H1 (cell line): ENCODE measurements around the gene PDK4. TPM values are rescaled to one million over a fixed set of nuclear protein-coding genes. Genes with fewer than 3 reads are reported as not detected.

Experiments
- ATF2 ChIP-seq: IDR thresholded peaks from 2 replicates; pipeline ENCODE4 v1.6.1; 2012; ENCODE audit warnings: low read length, inconsistent platforms
- BACH1 ChIP-seq: IDR thresholded peaks from 2 replicates; pipeline ENCODE4 v1.6.1; 2012; ENCODE audit warnings: low read length, improper control_type of control experiment
- CBX5 ChIP-seq: fragments of 300-800, 300-1000 bp; sonication (generic); IDR thresholded peaks from 2 replicates; pipeline ENCODE4 v1.7.1; 2016; ENCODE audit warnings: antibody characterized with exemption, low read length, low read depth
- CEBPB ChIP-seq: IDR thresholded peaks from 2 replicates; pipeline ENCODE4 v1.6.1; 2012; ENCODE audit warnings: low read depth, low read length
- CHD2 ChIP-seq: IDR thresholded peaks from 2 replicates; pipeline ENCODE4 v1.6.1; 2012; ENCODE audit warnings: low read length, improper control_type of control experiment
- CREB1 ChIP-seq: IDR thresholded peaks from 2 replicates; pipeline ENCODE4 v1.6.1; 2012; ENCODE audit warnings: inconsistent platforms
- E2F6 ChIP-seq: IDR thresholded peaks from 2 replicates; pipeline ENCODE4 v1.6.1; 2012; ENCODE audit warnings: inconsistent platforms
- GABPA ChIP-seq: IDR thresholded peaks from 2 replicates; pipeline ENCODE4 v1.6.1; 2011; ENCODE audit warnings: mild to moderate bottlenecking, low read length, moderate library complexity, borderline replicate concordance; ENCODE audit not compliant: insufficient read depth
- GTF2F1 ChIP-seq: IDR thresholded peaks from 2 replicates; pipeline ENCODE4 v1.6.1; 2012; ENCODE audit warnings: low read depth, low read length, improper control_type of control experiment, borderline replicate concordance
- KDM4A ChIP-seq: IDR thresholded peaks from one replicate; pipeline ENCODE4 v1.7.1; 2012; ENCODE audit warnings: low read depth, mild to moderate bottlenecking, moderate library complexity, low read length, inconsistent platforms; ENCODE audit not compliant: severe bottlenecking
- POU5F1 ChIP-seq: IDR thresholded peaks from 2 replicates; pipeline ENCODE4 v1.6.1; 2011; ENCODE audit warnings: low read depth, mild to moderate bottlenecking, low read length, moderate library complexity
- RAD21 ChIP-seq, 2 experiments: IDR thresholded peaks in 1 of 2; conservative IDR thresholded peaks in 1 of 2; 2 replicates each; pipeline ENCODE4 v1.6.1; 2011; ENCODE audit warnings: low read depth in 2 of 2, low read length in 2 of 2, improper control_type of control experiment in 1 of 2, inconsistent platforms in 1 of 2, mild to moderate bottlenecking in 1 of 2, moderate library complexity in 1 of 2
- RBBP5 ChIP-seq: IDR thresholded peaks from 2 replicates; pipeline ENCODE4 v1.7.1; 2012; ENCODE audit warnings: low read depth, mild to moderate bottlenecking, inconsistent platforms, low read length, moderate library complexity, borderline replicate concordance
- RFX5 ChIP-seq: IDR thresholded peaks from 2 replicates; pipeline ENCODE4 v1.6.1; 2011; ENCODE audit warnings: low read depth, low read length, improper control_type of control experiment, borderline replicate concordance
- SIN3A ChIP-seq, 2 experiments: IDR thresholded peaks in 1 of 2; conservative IDR thresholded peaks in 1 of 2; 2 replicates each; pipeline ENCODE4 v1.6.1; 2011 to 2012; ENCODE audit warnings: low read length in 2 of 2, improper control_type of control experiment in 1 of 2, low read depth in 1 of 2, mild to moderate bottlenecking in 1 of 2
- SUZ12 ChIP-seq: fragments of 200-600 bp; sonication (generic); IDR thresholded peaks from 2 replicates; pipeline ENCODE4 v1.6.1; 2012; ENCODE audit warnings: mild to moderate bottlenecking, inconsistent platforms, low read length, moderate library complexity, mixed read lengths
- USF2 ChIP-seq: IDR thresholded peaks from 2 replicates; pipeline ENCODE4 v1.6.1; 2011; ENCODE audit warnings: low read length, improper control_type of control experiment
- YY1 ChIP-seq: IDR thresholded peaks from 2 replicates; pipeline ENCODE4 v1.6.1; 2011; ENCODE audit warnings: low read depth, mild to moderate bottlenecking, low read length
- polyA plus RNA-seq, 7 experiments: library from polyadenylated mRNA; depleted of rRNA in 3 of 7; stranded (reverse) in 5 of 7; unstranded in 2 of 7; fragments of >200 nt in 5 of 7; fragments of 200-250 nt in 2 of 7; gene quantifications; 1 replicate in 5 of 7; 2 replicates in 1 of 7; 4 replicates in 1 of 7; pipeline versions ENCODE4 v1.2.1 to v1.2.3, GENCODE V29; 2011 to 2013; ENCODE audit warnings: missing spikeins in 2 of 7, mixed read lengths in 2 of 7
- total RNA-seq: library from RNA; stranded (reverse); fragmentation: NEBNext Ultra II Directional; extraction: Animal tissue kit (Norgen Biotek cat#: 25700); gene quantifications from 2 replicates; pipeline ENCODE4 v1.2.1, GENCODE V29; 2021

Gene PDK4
- total and polyA plus RNA-seq, 2 of the 8 experiments (the other 6 are each of a cell fraction or from before 2014, with no cell fraction given), result 0.26 TPM; not detected in 1

- TF ChIP-seq USF2, result no peak
- 0 out of 2 replicates have a peak, but pooled peaks have one; percentile 26 for TF ChIP-seq RBBP5
- 0 out of 2 replicates have a peak, but pooled peaks have one; percentile 20 for TF ChIP-seq CHD2
- no peak for TF ChIP-seq POU5F1
- no peak for TF ChIP-seq CREB1
- no peak for TF ChIP-seq GTF2F1
- no peak for TF ChIP-seq GABPA
- TF ChIP-seq SUZ12, result peak; percentile 38; the same call in 1 of the 2 replicates
- TF ChIP-seq E2F6, result peak; percentile 67
- TF ChIP-seq KDM4A, result peak; percentile 98
- no peak for TF ChIP-seq CBX5
- TF ChIP-seq CEBPB, result no peak
- peak in 1 of 2 experiments; percentile 60; a peak in 1 of 4 replicates for TF ChIP-seq SIN3A (conservative IDR thresholded peaks at IDR 0.05 in 1 of 2, IDR thresholded peaks at IDR 0.05 in 1 of 2; ENCODE audit: low read depth in 1 of 2, low read length in 2 of 2)
- 0 out of 2 replicates have a peak, but pooled peaks have one; percentile 5 for TF ChIP-seq YY1
- no peak for TF ChIP-seq RAD21 (IDR thresholded peaks at IDR 0.05 in 1 of 2, conservative IDR thresholded peaks at IDR 0.05 in 1 of 2; ENCODE audit: low read depth in 2 of 2, low read length in 2 of 2)
- TF ChIP-seq ATF2, result no peak
- no peak for TF ChIP-seq BACH1
- TF ChIP-seq RFX5, result no peak
Observed at GRCh38 chr7:95596198-95597063, at the start of gene PDK4 (continued).
